Nephron progenitor cell (in vitro differentiated cells): ENCODE results near the gene SV2C.

ENCODE experiments used
- DNase-seq: peaks from one replicate; pipeline ENCODE4 v3.0.0; 2021
- H3K27ac Mint-ChIP-seq: 2 replicates; pipeline ENCODE4 v1.8.0; 2021; ENCODE audit warnings: mild to moderate bottlenecking, moderate library complexity, mixed read lengths
- H3K27me3 Mint-ChIP-seq: 2 replicates; pipeline ENCODE4 v1.8.0; 2021; ENCODE audit warnings: mild to moderate bottlenecking, low read depth, mixed read lengths; ENCODE audit not compliant: poor library complexity
- H3K36me3 Mint-ChIP-seq: 2 replicates; pipeline ENCODE4 v1.8.0; 2021; ENCODE audit warnings: low read depth, mixed read lengths
- H3K4me1 Mint-ChIP-seq: 2 replicates; pipeline ENCODE4 v1.8.0; 2021; ENCODE audit warnings: mixed read lengths
- H3K4me3 Mint-ChIP-seq: 2 replicates; pipeline ENCODE4 v1.8.0; 2021; ENCODE audit warnings: mild to moderate bottlenecking, moderate library complexity, mixed read lengths
- H3K9me3 Mint-ChIP-seq: 2 replicates; pipeline ENCODE4 v1.8.0; 2021; ENCODE audit warnings: mild to moderate bottlenecking, moderate library complexity, mixed read lengths
- CTCF ChIP-seq: fragments of 200-600 bp; sonication (generic); IDR thresholded peaks from 2 replicates; pipeline ENCODE4 v1.5.0; 2021; ENCODE audit warnings: antibody characterized with exemption

SV2C gene

DNA sequence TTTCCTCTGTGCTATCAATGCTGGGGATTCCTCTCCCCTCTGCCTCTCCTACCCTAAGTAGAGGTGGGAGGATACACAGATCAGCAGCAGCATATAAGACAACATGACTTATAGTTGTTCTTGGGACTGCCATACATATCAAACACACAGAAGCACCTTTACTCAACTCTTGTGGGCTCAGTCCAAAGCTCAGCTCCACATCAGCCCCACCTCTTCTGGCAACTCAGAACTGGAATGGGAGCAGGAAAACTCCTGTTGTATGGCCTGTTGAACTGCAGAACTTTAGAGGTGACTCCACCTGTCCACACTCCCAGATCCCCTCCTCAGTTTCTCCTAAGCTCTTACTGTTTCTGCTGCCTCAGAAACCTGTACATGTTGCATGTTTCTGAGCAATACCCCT, 127.8 kb downstream of the SV2C start:
- H3K9me3 Mint-ChIP-seq, result peaks cover 7% of the 10 kb centered on the region
- H3K4me1 Mint-ChIP-seq, result no peaks in the 10 kb centered on the region
- H3K4me3 Mint-ChIP-seq, result no peak overlapping the region
- H3K27me3 Mint-ChIP-seq, result peaks cover 7% of the 10 kb centered on the region
- no peaks in the 10 kb centered on the region for H3K36me3 Mint-ChIP-seq
- no peak for DNase-seq
- no peak overlapping the region for H3K27ac Mint-ChIP-seq
- no peak for TF ChIP-seq CTCF

DNA sequence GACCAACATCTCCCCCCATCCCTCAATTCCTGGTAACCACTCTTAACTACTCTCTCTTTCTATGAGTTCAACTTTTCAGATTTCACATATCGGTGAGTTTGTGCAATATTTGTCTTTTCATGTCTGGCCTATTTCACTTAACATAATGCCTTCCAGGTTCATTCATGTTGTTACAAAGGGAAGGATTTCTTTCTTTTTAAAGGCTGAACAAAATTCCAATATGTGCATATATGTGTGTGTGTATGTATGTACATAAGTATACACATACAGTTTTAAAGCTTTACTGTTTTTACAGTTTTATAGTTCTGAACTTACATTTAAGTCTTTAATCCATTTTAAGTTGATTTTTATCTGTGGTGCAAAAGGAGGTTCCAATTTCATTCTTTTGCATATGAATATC, 130.7 kb downstream of the SV2C start:
- no peak for DNase-seq
- Mint-ChIP-seq H3K4me1 (no peaks in the 10 kb centered on the region), H3K36me3 (no peaks in the 10 kb centered on the region), H3K27ac (no peak overlapping the region), H3K9me3 (peaks cover 7% of the 10 kb centered on the region), H3K4me3 (no peak overlapping the region), H3K27me3 (peaks cover 13% of the 10 kb centered on the region)
- no peak for TF ChIP-seq CTCF

DNA sequence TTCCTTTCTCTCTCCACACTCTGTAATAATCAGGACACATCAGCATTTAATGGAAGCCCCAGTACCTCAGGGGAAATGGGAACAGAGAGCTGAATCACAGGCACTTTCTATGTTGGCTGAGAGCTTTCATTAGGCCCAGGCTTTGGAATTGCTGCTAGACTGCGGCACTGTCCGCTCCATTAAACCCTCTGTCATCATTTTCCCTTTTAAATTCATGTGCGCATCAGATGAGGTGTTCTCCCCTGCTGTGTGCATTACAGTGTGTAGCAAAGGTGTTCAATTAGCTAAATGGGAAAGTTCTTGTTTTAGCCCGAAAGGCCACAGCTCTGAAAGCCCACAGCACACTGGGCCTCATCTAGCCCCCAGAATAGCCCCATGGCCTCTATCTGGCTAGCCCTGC, 133.6 kb downstream of the SV2C start:
- H3K27me3 Mint-ChIP-seq, result peaks cover 17% of the 10 kb centered on the region
- TF ChIP-seq CTCF, result no peak

DNA sequence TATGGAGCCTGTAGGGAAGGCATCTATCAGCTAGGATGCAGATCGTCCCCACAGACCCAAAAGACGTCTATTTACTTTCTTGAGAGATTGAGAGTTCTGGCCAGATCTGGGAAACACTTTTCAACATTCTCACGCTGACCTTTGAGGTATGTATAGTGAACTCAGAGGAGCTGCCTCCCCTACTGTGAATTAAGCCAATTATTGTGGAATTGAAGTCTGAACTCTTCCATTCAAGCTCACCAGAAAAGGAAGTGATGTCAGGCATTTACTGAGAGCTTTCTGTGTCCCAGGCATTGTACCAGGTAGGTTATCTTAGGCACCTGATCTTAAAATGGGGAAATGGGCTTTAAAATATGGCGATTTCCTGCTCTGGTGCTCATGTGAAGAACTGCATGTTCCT, 136.5 kb downstream of the SV2C start:
- Mint-ChIP-seq H3K4me1 (peaks cover 11% of the 10 kb centered on the region), H3K27ac (no peak overlapping the region), H3K36me3 (no peaks in the 10 kb centered on the region), H3K27me3 (peaks cover 15% of the 10 kb centered on the region), H3K4me3 (no peak overlapping the region), H3K9me3 (no peaks in the 10 kb centered on the region)
- no peak for DNase-seq
- TF ChIP-seq CTCF, result no peak

More for the DNA sequence above, 133.6 kb downstream of the SV2C start:
- Mint-ChIP-seq H3K36me3 (no peaks in the 10 kb centered on the region), H3K27ac (no peak overlapping the region), H3K9me3 (no peaks in the 10 kb centered on the region), H3K4me1 (peaks cover 7% of the 10 kb centered on the region), H3K4me3 (no peak overlapping the region)
- DNase-seq, result no peak

- DNase-seq, result no peak
- Mint-ChIP-seq H3K4me1 (peaks cover 11% of the 10 kb centered on the region), H3K9me3 (no peaks in the 10 kb centered on the region), H3K27ac (no peak overlapping the region), H3K4me3 (no peak overlapping the region), H3K36me3 (no peaks in the 10 kb centered on the region), H3K27me3 (peaks cover 9% of the 10 kb centered on the region)
- TF ChIP-seq CTCF, result no peak
Observed at GRCh38 chr5:76221311-76221710, 138.1 kb downstream of the SV2C start.

DNA sequence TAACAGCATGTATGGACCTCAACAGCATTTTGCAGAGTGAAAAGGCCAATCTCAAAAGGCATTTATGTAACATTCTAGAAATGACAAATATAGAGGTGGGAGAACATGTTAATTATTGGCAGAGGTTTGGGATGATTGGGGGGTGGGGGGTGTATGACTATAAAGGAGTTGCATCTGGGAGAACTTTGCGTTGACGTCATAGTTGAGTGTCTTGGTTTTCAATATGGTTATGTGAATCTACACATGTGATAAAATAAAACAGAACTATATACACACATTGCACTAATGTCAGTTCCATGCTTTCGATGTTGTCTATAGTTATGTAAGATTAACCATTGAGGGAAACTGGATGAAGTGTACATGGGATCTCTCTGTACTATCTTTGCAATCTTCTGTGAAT, 139.1 kb downstream of the SV2C start:
- H3K36me3 Mint-ChIP-seq, result no peaks in the 10 kb centered on the region
- no peak for TF ChIP-seq CTCF
- no peak overlapping the region for H3K4me3 Mint-ChIP-seq
- peaks cover 7% of the 10 kb centered on the region for H3K27me3 Mint-ChIP-seq
- DNase-seq, result no peak
- no peaks in the 10 kb centered on the region for H3K9me3 Mint-ChIP-seq
- no peak overlapping the region for H3K27ac Mint-ChIP-seq
- peaks cover 11% of the 10 kb centered on the region for H3K4me1 Mint-ChIP-seq
